ENCODE results near the gene DDX55.

DDX55 gene

GRCh38 chr12:123573870-123574269 lies 28.0 kb upstream of the DDX55 start:
- TF ChIP-seq POLR2AphosphoS5 (IDR thresholded peaks at IDR 0.05; ENCODE audit: low read depth, low read length): no peak
- TF ChIP-seq SIN3A (IDR thresholded peaks at IDR 0.05; ENCODE audit: borderline replicate concordance, insufficient read depth, low read length): no peak
- TF ChIP-seq TAF1 (IDR thresholded peaks at IDR 0.05; ENCODE audit: borderline replicate concordance, insufficient read depth, low read length): no peak
- TF ChIP-seq, protein P1, sequence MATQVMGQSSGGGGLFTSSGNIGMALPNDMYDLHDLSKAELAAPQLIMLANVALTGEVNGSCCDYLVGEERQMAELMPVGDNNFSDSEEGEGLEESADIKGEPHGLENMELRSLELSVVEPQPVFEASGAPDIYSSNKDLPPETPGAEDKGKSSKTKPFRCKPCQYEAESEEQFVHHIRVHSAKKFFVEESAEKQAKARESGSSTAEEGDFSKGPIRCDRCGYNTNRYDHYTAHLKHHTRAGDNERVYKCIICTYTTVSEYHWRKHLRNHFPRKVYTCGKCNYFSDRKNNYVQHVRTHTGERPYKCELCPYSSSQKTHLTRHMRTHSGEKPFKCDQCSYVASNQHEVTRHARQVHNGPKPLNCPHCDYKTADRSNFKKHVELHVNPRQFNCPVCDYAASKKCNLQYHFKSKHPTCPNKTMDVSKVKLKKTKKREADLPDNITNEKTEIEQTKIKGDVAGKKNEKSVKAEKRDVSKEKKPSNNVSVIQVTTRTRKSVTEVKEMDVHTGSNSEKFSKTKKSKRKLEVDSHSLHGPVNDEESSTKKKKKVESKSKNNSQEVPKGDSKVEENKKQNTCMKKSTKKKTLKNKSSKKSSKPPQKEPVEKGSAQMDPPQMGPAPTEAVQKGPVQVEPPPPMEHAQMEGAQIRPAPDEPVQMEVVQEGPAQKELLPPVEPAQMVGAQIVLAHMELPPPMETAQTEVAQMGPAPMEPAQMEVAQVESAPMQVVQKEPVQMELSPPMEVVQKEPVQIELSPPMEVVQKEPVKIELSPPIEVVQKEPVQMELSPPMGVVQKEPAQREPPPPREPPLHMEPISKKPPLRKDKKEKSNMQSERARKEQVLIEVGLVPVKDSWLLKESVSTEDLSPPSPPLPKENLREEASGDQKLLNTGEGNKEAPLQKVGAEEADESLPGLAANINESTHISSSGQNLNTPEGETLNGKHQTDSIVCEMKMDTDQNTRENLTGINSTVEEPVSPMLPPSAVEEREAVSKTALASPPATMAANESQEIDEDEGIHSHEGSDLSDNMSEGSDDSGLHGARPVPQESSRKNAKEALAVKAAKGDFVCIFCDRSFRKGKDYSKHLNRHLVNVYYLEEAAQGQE (IDR thresholded peaks at IDR 0.05; ENCODE audit: insufficient read depth in 1 of 2, low read depth in 2 of 2, low read length in 2 of 2): no peak
- TF ChIP-seq FOXP2 (optimal IDR thresholded peaks at IDR 0.05; ENCODE audit: borderline replicate concordance, extremely low read depth, extremely low read length, insufficient read depth): no peak

DNA sequence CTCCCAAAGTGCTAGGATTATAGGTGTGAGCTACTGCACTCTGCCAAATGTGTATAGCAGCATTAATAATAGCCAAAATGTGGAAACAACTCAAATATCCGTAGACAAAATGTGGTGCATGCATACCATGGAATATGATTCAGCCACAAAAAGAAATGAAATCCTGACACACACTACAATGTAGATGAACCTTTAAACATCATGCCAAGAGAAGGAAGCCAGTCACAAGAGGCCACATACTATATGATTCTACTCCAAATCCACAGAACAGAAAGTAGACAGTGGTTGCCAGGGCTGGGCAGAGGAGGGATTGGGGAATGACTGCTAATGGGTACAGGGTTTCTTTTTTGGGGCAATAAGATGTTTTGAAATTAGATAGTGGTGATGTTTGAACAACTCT lies 25.3 kb upstream of the DDX55 start:
- TF ChIP-seq POLR2AphosphoS5 (IDR thresholded peaks at IDR 0.05; ENCODE audit: low read depth, low read length) (no peak), SIN3A (IDR thresholded peaks at IDR 0.05; ENCODE audit: borderline replicate concordance, insufficient read depth, low read length) (no peak), FOXP2 (optimal IDR thresholded peaks at IDR 0.05; ENCODE audit: borderline replicate concordance, extremely low read depth, extremely low read length, insufficient read depth) (no peak), TAF1 (IDR thresholded peaks at IDR 0.05; ENCODE audit: borderline replicate concordance, insufficient read depth, low read length) (no peak)
- TF ChIP-seq, protein P1 (IDR thresholded peaks at IDR 0.05; ENCODE audit: insufficient read depth in 1 of 2, low read depth in 2 of 2, low read length in 2 of 2): no peak

- TF ChIP-seq, protein P1 (IDR thresholded peaks at IDR 0.05; ENCODE audit: insufficient read depth in 1 of 2, low read depth in 2 of 2, low read length in 2 of 2): no peak
- TF ChIP-seq FOXP2 (optimal IDR thresholded peaks at IDR 0.05; ENCODE audit: borderline replicate concordance, extremely low read depth, extremely low read length, insufficient read depth) (no peak), TAF1 (IDR thresholded peaks at IDR 0.05; ENCODE audit: borderline replicate concordance, insufficient read depth, low read length) (no peak)
Observed at GRCh38 chr12:123578243-123578642, 23.7 kb upstream of the DDX55 start.

DNA sequence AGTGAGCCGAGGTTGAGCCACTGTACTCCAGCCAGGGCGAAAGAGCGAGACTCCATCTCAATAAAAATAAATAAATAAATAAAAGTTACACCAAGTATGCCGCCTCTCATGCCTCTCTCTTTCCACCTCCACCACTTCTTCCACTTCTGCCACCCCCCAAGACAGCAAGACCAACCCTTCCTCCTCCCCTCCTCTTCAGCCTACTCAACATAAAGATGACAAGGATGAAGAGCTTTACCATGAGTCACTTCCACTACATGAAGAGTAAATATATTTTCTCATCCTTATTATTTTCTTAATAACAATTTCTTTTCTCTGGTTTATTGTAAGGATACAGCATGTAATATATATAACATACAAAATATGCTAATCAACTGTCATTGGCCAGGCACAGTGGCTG lies 21.1 kb upstream of the DDX55 start:
- TF ChIP-seq FOXP2 (optimal IDR thresholded peaks at IDR 0.05; ENCODE audit: borderline replicate concordance, extremely low read depth, extremely low read length, insufficient read depth) (no peak), POLR2AphosphoS5 (IDR thresholded peaks at IDR 0.05; ENCODE audit: low read depth, low read length) (no peak), TAF1 (IDR thresholded peaks at IDR 0.05; ENCODE audit: borderline replicate concordance, insufficient read depth, low read length) (no peak), SIN3A (IDR thresholded peaks at IDR 0.05; ENCODE audit: borderline replicate concordance, insufficient read depth, low read length) (no peak)
- TF ChIP-seq, protein P1 (IDR thresholded peaks at IDR 0.05; ENCODE audit: insufficient read depth in 1 of 2, low read depth in 2 of 2, low read length in 2 of 2): no peak
